Activated CD8-positive, alpha-beta T cell treated with anti-CD3 and anti-CD28 coated beads for 36 hours (primary cell): ENCODE measurements around the gene CFAP43. TPM values are rescaled to one million over a fixed set of nuclear protein-coding genes. Genes with fewer than 3 reads are reported as not detected.
A peak's percentile ranks its signal among the peaks of the same experiment; 100 is the strongest.

Experiments
- ATAC-seq: fragments of 200-7000 bp; cut with Tn5 transposase; one replicate; pipeline ENCODE4 v1.10.0; 2021; ENCODE audit warnings: mild to moderate bottlenecking, moderate library complexity
- CTCF ChIA-PET: fragments of 350-600 bp; sonication (Branson Sonifier 250); formaldehyde crosslinking; loops from one replicate; lab custom pipeline; 2021; ENCODE audit warnings: antibody characterized with exemption; lab: Charles Lee
- POLR2A ChIA-PET: fragments of 350-600 bp; sonication (Branson Sonifier 250); formaldehyde crosslinking; loops from one replicate; lab custom pipeline; 2021; ENCODE audit warnings: antibody characterized with exemption; lab: Charles Lee
- DNase-seq: peaks from one replicate; pipeline ENCODE4 v3.0.0-alpha.2; 2020
- H3K27ac Mint-ChIP-seq: one replicate; pipeline ENCODE4 v1.8.0; 2021; ENCODE audit warnings: mild to moderate bottlenecking, mixed read lengths
- H3K27me3 Mint-ChIP-seq: one replicate; pipeline ENCODE4 v1.8.0; 2021; ENCODE audit warnings: mixed read lengths
- H3K36me3 Mint-ChIP-seq: one replicate; pipeline ENCODE4 v1.8.0; 2021; ENCODE audit warnings: low read depth, mixed read lengths
- H3K4me1 Mint-ChIP-seq: one replicate; pipeline ENCODE4 v1.8.0; 2021; ENCODE audit warnings: low read depth, mixed read lengths
- H3K4me3 Mint-ChIP-seq: one replicate; pipeline ENCODE4 v1.8.0; 2021; ENCODE audit warnings: mild to moderate bottlenecking, moderate library complexity, mixed read lengths
- H3K9me3 Mint-ChIP-seq: one replicate; pipeline ENCODE4 v1.8.0; 2021; ENCODE audit warnings: mixed read lengths
- intact Hi-C: fragments of 100-400 bp; cut with micrococcal nuclease; formaldehyde crosslinking; loops from one replicate; pipeline ENCODE4 v1.10.0; 2022
- total RNA-seq, 2 experiments: library from RNA; stranded (reverse); gene quantifications; one replicate each; pipeline ENCODE4 v1.2.3, GENCODE V29; 2021
- TF ChIP-seq, protein P1 (sequence below): fragments of 200-600 bp; IDR thresholded peaks from one replicate; pipeline ENCODE4 v1.8.0; 2022; ENCODE audit warnings: antibody characterized with exemption, mild to moderate bottlenecking

The CFAP43 gene
- total RNA-seq, 2 experiments from 2014 or later = 0.16 TPM; not detected in 1

DNA sequence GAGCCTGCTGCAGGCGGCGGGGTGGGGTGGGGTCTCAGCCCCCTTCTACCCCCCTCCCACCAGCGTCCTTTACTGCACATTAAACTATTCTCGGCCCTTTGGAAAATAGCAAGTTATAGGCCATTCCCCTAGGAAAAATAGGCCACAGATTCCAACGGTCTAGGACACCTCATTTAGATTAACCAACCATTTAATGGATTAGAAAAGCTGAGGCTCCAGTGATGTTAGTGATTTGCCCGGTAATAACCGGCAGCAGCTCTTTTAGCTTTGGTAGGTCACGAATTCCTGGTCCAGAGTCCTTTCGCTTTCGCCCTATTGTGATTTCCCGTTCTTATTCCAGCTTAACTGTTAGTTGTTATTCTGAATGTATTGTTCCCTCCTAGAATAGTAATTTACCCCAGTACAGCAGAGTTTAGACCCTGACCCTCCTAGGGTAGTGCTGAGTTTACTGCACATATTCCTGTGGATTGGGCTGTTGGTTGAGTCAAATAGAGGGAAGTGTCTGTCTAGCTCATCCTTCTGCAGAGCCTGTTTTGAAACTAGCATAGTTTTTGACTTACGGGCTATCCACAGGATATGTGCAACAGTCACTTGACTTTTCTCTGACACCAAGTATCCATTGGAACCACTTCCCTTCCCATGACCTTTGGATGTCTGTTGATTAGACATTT lies 23.3 kb upstream of the CFAP43 start:
- TF ChIP-seq, protein P1, sequence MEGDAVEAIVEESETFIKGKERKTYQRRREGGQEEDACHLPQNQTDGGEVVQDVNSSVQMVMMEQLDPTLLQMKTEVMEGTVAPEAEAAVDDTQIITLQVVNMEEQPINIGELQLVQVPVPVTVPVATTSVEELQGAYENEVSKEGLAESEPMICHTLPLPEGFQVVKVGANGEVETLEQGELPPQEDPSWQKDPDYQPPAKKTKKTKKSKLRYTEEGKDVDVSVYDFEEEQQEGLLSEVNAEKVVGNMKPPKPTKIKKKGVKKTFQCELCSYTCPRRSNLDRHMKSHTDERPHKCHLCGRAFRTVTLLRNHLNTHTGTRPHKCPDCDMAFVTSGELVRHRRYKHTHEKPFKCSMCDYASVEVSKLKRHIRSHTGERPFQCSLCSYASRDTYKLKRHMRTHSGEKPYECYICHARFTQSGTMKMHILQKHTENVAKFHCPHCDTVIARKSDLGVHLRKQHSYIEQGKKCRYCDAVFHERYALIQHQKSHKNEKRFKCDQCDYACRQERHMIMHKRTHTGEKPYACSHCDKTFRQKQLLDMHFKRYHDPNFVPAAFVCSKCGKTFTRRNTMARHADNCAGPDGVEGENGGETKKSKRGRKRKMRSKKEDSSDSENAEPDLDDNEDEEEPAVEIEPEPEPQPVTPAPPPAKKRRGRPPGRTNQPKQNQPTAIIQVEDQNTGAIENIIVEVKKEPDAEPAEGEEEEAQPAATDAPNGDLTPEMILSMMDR = no peak
- ChIA-PET POLR2A (interaction anchor here (0.9 to 8.0 kb wide), 7 partner anchors 11 to 328 kb away, joined by 3 to 74 read pairs (median 5); partner anchors contain the start of genes CFAP43, GSTO2, ITPRIP and SFR1), CTCF (interaction anchor here (0.7 to 4.0 kb wide), 8 partner anchors 9 to 368 kb away, joined by 3 to 36 read pairs (median 7); partner anchors contain the start of gene SFR1)
- Mint-ChIP-seq H3K27ac (peak overlapping the region; percentile 95), H3K4me3 (peak overlapping the region; percentile 86), H3K4me1 (peaks cover 56% of the 10 kb centered on the region), H3K27me3 (no peaks in the 10 kb centered on the region), H3K9me3 (no peaks in the 10 kb centered on the region), H3K36me3 (peaks cover 46% of the 10 kb centered on the region)
- intact Hi-C loops = loop anchor here (2.0 kb wide), 1 partner anchor 13 kb away; the partner anchor contains the start of gene GSTO2
- ATAC-seq = peak; percentile 57
- DNase-seq = no peak

DNA sequence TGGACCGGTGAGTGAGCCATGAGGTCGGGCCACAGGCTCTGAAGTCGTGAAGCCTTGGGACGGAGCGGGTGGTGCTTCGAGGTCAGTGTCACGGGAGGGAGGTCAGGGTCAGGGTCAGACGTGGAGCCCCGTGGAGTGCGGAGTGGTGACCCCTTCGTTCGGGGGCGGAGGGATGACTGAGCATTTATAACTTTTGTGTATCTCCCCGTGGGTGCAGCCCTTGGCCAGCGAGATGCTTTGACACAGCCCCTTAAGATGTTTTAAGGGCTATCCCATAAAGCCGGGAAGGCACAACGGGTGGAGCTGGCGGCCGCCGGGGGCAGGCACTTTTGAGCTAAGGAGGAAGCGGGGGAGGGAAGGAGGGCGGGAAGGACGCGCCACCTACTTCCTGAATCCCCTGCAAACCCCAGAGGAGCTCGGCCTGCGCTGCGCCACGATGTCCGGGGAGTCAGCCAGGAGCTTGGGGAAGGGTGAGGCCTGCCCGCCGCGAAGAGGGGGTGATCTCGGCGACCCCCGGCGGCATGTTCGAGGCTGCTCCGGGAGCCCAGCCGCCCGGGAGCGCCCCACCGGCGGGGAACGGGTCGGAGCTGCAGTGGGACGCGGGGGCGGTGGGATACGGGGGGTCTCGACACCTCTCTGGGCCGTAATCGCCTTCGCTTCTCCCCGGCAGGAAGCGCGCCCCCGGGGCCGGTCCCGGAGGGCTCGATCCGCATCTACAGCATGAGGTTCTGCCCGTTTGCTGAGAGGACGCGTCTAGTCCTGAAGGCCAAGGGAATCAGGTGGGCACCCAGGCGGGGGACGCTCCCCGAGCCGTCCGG lies 22.5 kb upstream of the CFAP43 start, which contains the start of gene GSTO1:
TSS of gene GSTO1 (plus strand) at position 400 of the 818 bp plus-strand sequence. CDS start at position 437, 37 bp downstream.
- Mint-ChIP-seq H3K4me1 (peaks cover 48% of the 10 kb centered on the region), H3K36me3 (peaks cover 38% of the 10 kb centered on the region)
- CTCF ChIA-PET = interaction anchor here (0.6 to 4.0 kb wide), 10 partner anchors 10 to 367 kb away, joined by 3 to 36 read pairs (median 4); no protein-coding TSS in a partner anchor

DNA sequence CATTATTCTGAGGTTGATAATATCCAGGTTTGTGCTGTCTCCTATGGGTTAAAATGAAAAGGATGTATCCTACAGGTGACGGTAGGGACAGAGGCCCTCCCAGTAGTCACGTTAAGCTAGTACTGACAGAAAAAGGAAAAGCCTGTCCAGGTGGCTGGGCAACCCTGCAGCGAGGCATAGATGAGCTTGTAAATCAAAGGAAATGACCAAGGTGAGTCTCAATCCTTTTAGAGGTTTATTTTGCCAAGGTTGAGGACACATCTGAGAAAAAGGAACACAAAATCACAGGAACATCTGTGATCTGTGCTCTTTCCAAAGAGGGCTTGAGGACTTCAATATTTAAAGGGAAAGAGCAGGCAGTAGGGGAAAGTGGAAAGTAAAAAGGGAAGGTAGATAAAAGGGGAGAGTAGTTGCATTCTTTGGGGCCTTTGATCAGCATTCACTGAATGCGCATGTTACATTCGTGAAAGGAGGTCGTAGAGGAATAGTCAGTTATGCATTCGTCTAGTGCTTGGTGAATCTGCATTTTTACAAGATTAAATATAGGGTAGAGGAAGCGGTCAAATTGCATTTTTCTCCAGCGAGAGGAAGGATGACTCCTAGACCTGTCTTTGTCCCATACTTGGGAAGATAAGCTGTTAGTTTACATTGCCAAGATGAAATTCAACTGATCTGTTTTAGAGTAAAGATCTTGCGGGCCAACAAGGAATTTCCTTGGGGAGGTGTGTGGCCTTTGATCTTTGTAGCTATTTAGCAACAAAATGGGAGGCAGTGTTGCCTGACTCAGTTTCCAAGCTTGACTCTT lies 21.6 kb upstream of the CFAP43 start:
- peaks cover 39% of the 10 kb centered on the region for H3K4me1 Mint-ChIP-seq
- ChIA-PET POLR2A (interaction anchor here (1.6 to 8.0 kb wide), 5 partner anchors 12 to 133 kb away, joined by 5 to 74 read pairs (median 7); partner anchors contain the start of genes CFAP43, GSTO2, ITPRIP and SFR1), CTCF (interaction anchor here (0.6 to 4.0 kb wide), 8 partner anchors 11 to 366 kb away, joined by 3 to 36 read pairs (median 4); no protein-coding TSS in a partner anchor)
- H3K9me3 Mint-ChIP-seq = no peaks in the 10 kb centered on the region
- peaks cover 29% of the 10 kb centered on the region for H3K36me3 Mint-ChIP-seq
- ATAC-seq = no peak
- intact Hi-C loops = loop anchor here (2.0 kb wide), 1 partner anchor 15 kb away; the partner anchor contains the start of gene GSTO2
- TF ChIP-seq, protein P1 = no peak
- no peak for DNase-seq
- H3K27me3 Mint-ChIP-seq = peaks cover 4% of the 10 kb centered on the region
- H3K27ac Mint-ChIP-seq = peak overlapping the region; percentile 96
- peak overlapping the region; percentile 86 for H3K4me3 Mint-ChIP-seq

More for the DNA sequence above, 22.5 kb upstream of the CFAP43 start, which contains the start of gene GSTO1:
- Mint-ChIP-seq H3K27ac (peak within 1 kb of the TSS; percentile 96), H3K4me3 (peak within 1 kb of the TSS; percentile 86), H3K9me3 (no peaks in the 10 kb centered on the region), H3K27me3 (peaks cover 4% of the 10 kb centered on the region)
- ATAC-seq (peak; percentile 61), DNase-seq (peak; percentile 64)
- POLR2A ChIA-PET = interaction anchor here (0.6 to 8.0 kb wide), 7 partner anchors 11 to 344 kb away, joined by 3 to 74 read pairs (median 5); partner anchors contain the start of genes CFAP43, GSTO2, ITPRIP and SFR1
- intact Hi-C loops = loop anchor here (2.0 kb wide), 1 partner anchor 14 kb away; the partner anchor contains the start of gene GSTO2
- TF ChIP-seq, protein P1 = no peak

DNA sequence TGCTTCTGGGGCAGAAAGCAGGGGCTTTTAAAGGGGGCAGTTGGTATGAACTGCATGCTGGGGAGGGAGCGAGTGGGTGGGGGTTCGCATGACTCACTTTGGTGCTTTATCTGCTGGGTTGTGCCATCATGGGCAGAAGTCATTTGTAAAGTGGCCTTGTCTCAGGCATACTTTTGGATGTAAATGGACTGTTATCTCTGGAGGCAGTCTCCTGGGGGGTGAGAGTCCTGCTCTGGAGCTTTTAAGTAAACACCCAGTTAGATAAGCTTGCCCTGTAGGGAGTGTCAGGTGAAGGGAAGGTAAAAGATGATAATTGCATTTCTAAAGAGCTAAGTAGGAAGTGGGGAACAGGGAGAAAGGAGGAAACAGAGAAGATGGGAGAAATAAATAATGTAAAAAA lies 20.9 kb upstream of the CFAP43 start:
- ATAC-seq = peak; percentile 19
- Mint-ChIP-seq H3K36me3 (peaks cover 23% of the 10 kb centered on the region), H3K9me3 (no peaks in the 10 kb centered on the region), H3K4me3 (peak overlapping the region; percentile 22), H3K27me3 (peaks cover 4% of the 10 kb centered on the region), H3K27ac (peak overlapping the region; percentile 40), H3K4me1 (peaks cover 35% of the 10 kb centered on the region)
- ChIA-PET POLR2A (interaction anchor here (8.0 kb wide), 1 partner anchor 13 kb away, joined by 74 read pairs; the partner anchor contains the start of gene GSTO2), CTCF (interaction anchor here (1.0 to 4.0 kb wide), 5 partner anchors 11 to 132 kb away, joined by 3 to 36 read pairs (median 5); partner anchors contain the start of gene SFR1)
- TF ChIP-seq, protein P1 = no peak
- DNase-seq = peak; percentile 50
- intact Hi-C loops = no loop called here
